Psoas muscle (tissue), 8 donors: Measurements from ENCODE around the gene PHLDA1. TPM values are rescaled to one million over a fixed set of nuclear protein-coding genes. Genes with fewer than 3 reads are reported as not detected.

Experiments used
- ATAC-seq, 4 donors: fragments of 200-7000 bp; cut with Tn5 transposase; one replicate each; pipeline ENCODE4 v1.9.1; 2020; ENCODE audit warnings: moderate library complexity in 3 of 4, mild to moderate bottlenecking in 2 of 4
- DNase-seq, 2 donors: peaks; one replicate each; pipeline ENCODE4 v3.0.0-alpha.2; 2020
- H3K27ac ChIP-seq: fragments of 200-600 bp; one replicate; pipeline ENCODE4 v1.8.0; 2022
- H3K27me3 ChIP-seq, 3 donors: fragments of 200-600 bp in 1 of 3; one replicate each; pipeline versions ENCODE4 v1.6.1 to v1.8.0; 2013 to 2022; ENCODE audit warnings: low read length in 2 of 3, mild to moderate bottlenecking in 2 of 3, moderate library complexity in 1 of 3; ENCODE audit not compliant: insufficient read depth in 3 of 3
- H3K36me3 ChIP-seq, 2 donors: fragments of 200-600 bp in 1 of 2; one replicate each; pipeline versions ENCODE4 v1.6.1 to v1.8.0; 2013 to 2022; ENCODE audit warnings: low read depth in 1 of 2, mild to moderate bottlenecking in 1 of 2, moderate library complexity in 1 of 2; ENCODE audit not compliant: insufficient read depth in 1 of 2
- H3K4me1 ChIP-seq: fragments of 200-600 bp; one replicate; pipeline ENCODE4 v1.8.0; 2022
- H3K4me3 ChIP-seq: fragments of 200-600 bp; one replicate; pipeline ENCODE4 v1.8.0; 2022; ENCODE audit warnings: mild to moderate bottlenecking
- H3K9me3 ChIP-seq: fragments of 200-600 bp; one replicate; pipeline ENCODE4 v1.8.0; 2022
- CTCF ChIP-seq: fragments of 200-600 bp; IDR thresholded peaks from one replicate; pipeline ENCODE4 v1.8.0; 2022; ENCODE audit warnings: antibody characterized with exemption
- WGBS, 3 donors: extraction: QIAGEN DNeasy Blood & Tissue Kit; methylation state at CpG; one replicate each; pipeline versions ENCODE4 v1.1.6 to v1.1.7; 2013; 5-methylcytosine and 5-hydroxymethylcytosine counted together
- intact Hi-C, 2 donors: fragments of 100-400 bp; cut with DNase I; formaldehyde crosslinking; loops; one replicate each; pipeline versions ENCODE4 v1.11.0 to v1.14.2; 2022
- polyA plus RNA-seq, 3 donors: library from polyadenylated mRNA; stranded (reverse); fragments of 200-250 nt; gene quantifications; one replicate each; pipeline ENCODE4 v1.2.3, GENCODE V29; 2013
- total RNA-seq, 4 donors: library from RNA; stranded (reverse); fragmentation: NEBNext Ultra II Directional in 2 of 4; extraction: Animal tissue kit (Norgen Biotek cat#: 25700) in 2 of 4; gene quantifications; one replicate each; pipeline versions ENCODE4 v1.2.1 to v1.2.4, GENCODE V29; 2021 to 2023
- donor health status: healthy with polysubstance abuse.
- donor health status: DM: no; HTN: no; CAD: no; lungs with moderate emphysema.
- donor health status: Bipolar disorder and iron deficiency.
- donor health status: healthy.
- donor health status: DM: yes; HTN: yes; CAD: no.
- donor health status: DM: no; HTN: no; CAD: no.
- donor health status: DM: no; HTN: no; CAD: no.
- donor health status: DM: yes; HTN: yes; CAD: no.

Gene PHLDA1
- total and polyA plus RNA-seq, 7 donors = 0.73 to 35.6 (median 3.5) TPM

GRCh38 chr12:76002598-76003354, 28.8 kb downstream of the PHLDA1 start:
- intact Hi-C loops = no loop called here
- no peak for DNase-seq
- Histone ChIP-seq H3K4me1 (no peaks in the 10 kb centered on the region), H3K4me3 (no peak overlapping the region), H3K36me3 (no peaks in the 10 kb centered on the region), H3K9me3 (peaks cover 6% of the 10 kb centered on the region), H3K27me3 (peaks cover 0 to 4% (median 0%) of the 10 kb centered on the region in 3 donors), H3K27ac (no peak overlapping the region)
- no peak for TF ChIP-seq CTCF
- 49 to 65% (median 53%) methylated on average over 1 of the region's 1 CpG for WGBS, 3 donors
- no peak for ATAC-seq

- H3K36me3 ChIP-seq = no peaks in the 10 kb centered on the region
- H3K4me1 ChIP-seq = no peaks in the 10 kb centered on the region
- intact Hi-C loops = no loop called here
- no peaks in the 10 kb centered on the region for H3K27me3 ChIP-seq
- TF ChIP-seq CTCF = no peak
- ATAC-seq (no peak), DNase-seq (no peak)
- H3K4me3 ChIP-seq = no peak overlapping the region
- 82 to 87% (median 87%) methylated on average over 4 of the region's 4 CpGs for WGBS, 3 donors
- no peak overlapping the region for H3K27ac ChIP-seq
- H3K9me3 ChIP-seq = no peaks in the 10 kb centered on the region
Measured at GRCh38 chr12:75998292-75999063, 33.1 kb downstream of the PHLDA1 start.

- TF ChIP-seq CTCF = no peak
- H3K27me3 ChIP-seq = no peaks in the 10 kb centered on the region
- H3K9me3 ChIP-seq = no peaks in the 10 kb centered on the region
- intact Hi-C loops = no loop called here
- 79 to 80% (median 80%) methylated on average over 3 of the region's 3 CpGs for WGBS, 3 donors
- H3K27ac ChIP-seq = no peak overlapping the region
- ATAC-seq (no peak), DNase-seq (no peak)
- no peak overlapping the region for H3K4me3 ChIP-seq
- no peaks in the 10 kb centered on the region for H3K36me3 ChIP-seq
- H3K4me1 ChIP-seq = no peaks in the 10 kb centered on the region
Measured at GRCh38 chr12:75997658-75998057, 33.9 kb downstream of the PHLDA1 start.

GRCh38 chr12:75996861-75997447, 34.6 kb downstream of the PHLDA1 start:
- Histone ChIP-seq H3K36me3 (no peaks in the 10 kb centered on the region), H3K4me3 (no peak overlapping the region), H3K4me1 (no peaks in the 10 kb centered on the region), H3K27ac (no peak overlapping the region), H3K27me3 (no peaks in the 10 kb centered on the region), H3K9me3 (no peaks in the 10 kb centered on the region)
- intact Hi-C loops = no loop called here
- no peak for TF ChIP-seq CTCF
- 18 to 31% (median 20%) methylated on average over 1 of the region's 1 CpG for WGBS, 3 donors
- DNase-seq (no peak), ATAC-seq (no peak)
